SK-N-MC (cell line): Measurements from ENCODE around the gene GNAI2.

ENCODE experiments used
- DNase-seq: peaks from one replicate; pipeline ENCODE4 v3.0.0-alpha.2; 2011; ENCODE audit warnings: low read depth, low spot score
- H3K27ac ChIP-seq: fragments of 200-600 bp; sonication (generic); 2 replicates; pipeline ENCODE4 v1.5.1; 2016; ENCODE audit warnings: mixed run types
- H3K36me3 ChIP-seq: fragments of 200-600 bp; sonication (generic); 2 replicates; pipeline ENCODE4 v1.6.1; 2017; ENCODE audit warnings: antibody characterized with exemption, low read length, mixed read lengths; ENCODE audit not compliant: insufficient read depth
- H3K4me3 ChIP-seq: fragments of 200-600 bp; sonication (generic); 2 replicates; pipeline ENCODE4 v1.5.1; 2016
- H3K9ac ChIP-seq: fragments of 200-600 bp; sonication (generic); 2 replicates; pipeline ENCODE4 v1.8.0; 2017; ENCODE audit warnings: mixed run types, mixed read lengths; ENCODE audit not compliant: insufficient read length
- H3K9me3 ChIP-seq: fragments of 200-600 bp; sonication (generic); 2 replicates; pipeline ENCODE4 v1.6.1; 2017; ENCODE audit warnings: low read depth, mild to moderate bottlenecking, antibody characterized with exemption, low read length, moderate library complexity, mixed read lengths
- EZH2 ChIP-seq: fragments of 200-600 bp; sonication (generic); IDR thresholded peaks from one replicate; pipeline ENCODE4 v1.6.1; 2017; ENCODE audit warnings: antibody characterized with exemption
- FOXP2 ChIP-seq: optimal IDR thresholded peaks from 2 replicates; pipeline ENCODE3; 2011; ENCODE audit warnings: mild to moderate bottlenecking, moderate library complexity; ENCODE audit not compliant: insufficient read depth; ENCODE audit errors: extremely low read length, control extremely low read depth
- POLR2AphosphoS5 ChIP-seq: IDR thresholded peaks from 2 replicates; pipeline ENCODE4 v1.6.1; 2012; ENCODE audit warnings: mild to moderate bottlenecking, low read depth, low read length, borderline replicate concordance

GNAI2 gene

GRCh38 chr3:50294089-50294488 is 58.1 kb downstream of the GNAI2 start:
- TF ChIP-seq EZH2 (no peak), FOXP2 (no peak), POLR2AphosphoS5 (no peak)
- no peak overlapping the region for H3K9ac ChIP-seq
- no peaks in the 10 kb centered on the region for H3K9me3 ChIP-seq
- DNase-seq = no peak
- H3K27ac ChIP-seq = no peak overlapping the region
- peaks cover 8% of the 10 kb centered on the region; the same call in 1 of the 2 replicates for H3K36me3 ChIP-seq
- H3K4me3 ChIP-seq = no peak overlapping the region

GRCh38 chr3:50294492-50295403 is 58.7 kb downstream of the GNAI2 start:
- Histone ChIP-seq H3K9ac (no peak overlapping the region), H3K9me3 (no peaks in the 10 kb centered on the region), H3K27ac (no peak overlapping the region), H3K4me3 (no peak overlapping the region), H3K36me3 (peaks cover 1% of the 10 kb centered on the region; the same call in 1 of the 2 replicates)
- TF ChIP-seq FOXP2 (no peak), POLR2AphosphoS5 (no peak), EZH2 (no peak)
- no peak for DNase-seq

- DNase-seq = no peak
- TF ChIP-seq FOXP2 = no peak
- TF ChIP-seq EZH2 = no peak
- no peak for TF ChIP-seq POLR2AphosphoS5
- no peaks in the 10 kb centered on the region for H3K36me3 ChIP-seq
- no peak overlapping the region for H3K9ac ChIP-seq
- H3K27ac ChIP-seq = no peak overlapping the region
- H3K4me3 ChIP-seq = no peak overlapping the region
- H3K9me3 ChIP-seq = no peaks in the 10 kb centered on the region
These were observed 59.8 kb downstream of the GNAI2 start for GRCh38 chr3:50295553-50296431.

- no peaks in the 10 kb centered on the region for H3K36me3 ChIP-seq
- H3K9ac ChIP-seq = no peak overlapping the region
- H3K27ac ChIP-seq = no peak overlapping the region
- TF ChIP-seq POLR2AphosphoS5 (no peak), FOXP2 (no peak), EZH2 (no peak)
- no peak for DNase-seq
- H3K9me3 ChIP-seq = no peaks in the 10 kb centered on the region
- H3K4me3 ChIP-seq = no peak overlapping the region
These were observed 60.8 kb downstream of the GNAI2 start for GRCh38 chr3:50296721-50297383.

- H3K4me3 ChIP-seq = no peak overlapping the region
- H3K9me3 ChIP-seq = no peaks in the 10 kb centered on the region
- no peak for DNase-seq
- no peak overlapping the region for H3K9ac ChIP-seq
- no peaks in the 10 kb centered on the region for H3K36me3 ChIP-seq
- H3K27ac ChIP-seq = no peak overlapping the region
- TF ChIP-seq FOXP2 = no peak
- TF ChIP-seq POLR2AphosphoS5 = no peak
- no peak for TF ChIP-seq EZH2
These were observed 61.4 kb downstream of the GNAI2 start for GRCh38 chr3:50297384-50297775.

- no peak overlapping the region for H3K9ac ChIP-seq
- no peaks in the 10 kb centered on the region for H3K36me3 ChIP-seq
- H3K27ac ChIP-seq = no peak overlapping the region
- H3K9me3 ChIP-seq = no peaks in the 10 kb centered on the region
- DNase-seq = no peak
- TF ChIP-seq POLR2AphosphoS5 (no peak), FOXP2 (no peak), EZH2 (no peak)
- H3K4me3 ChIP-seq = peak overlapping the region; percentile 82
These were observed 62.1 kb downstream of the GNAI2 start for GRCh38 chr3:50297896-50298725.

GRCh38 chr3:50298836-50299637 is 63.0 kb downstream of the GNAI2 start, which contains the start of the genes HYAL3 and NAA80:
Gene HYAL3 (minus strand): TSS chr3:50299405. CDS start chr3:50295602, 3,803 bp downstream.
Gene NAA80 (minus strand): TSS chr3:50299405. CDS start chr3:50297463, 1,942 bp downstream.
- Histone ChIP-seq H3K36me3 (no peaks in the 10 kb centered on the region), H3K27ac (no peak within 1 kb of the TSS; the same call in 1 of the 2 replicates), H3K9me3 (no peaks in the 10 kb centered on the region), H3K4me3 (peak within 1 kb of the TSS; percentile 82), H3K9ac (peak within 1 kb of the TSS; percentile 72)
- TF ChIP-seq FOXP2 = no peak
- peak; percentile 81 for TF ChIP-seq POLR2AphosphoS5
- peak; percentile 88 for DNase-seq
